NB4 (cell line): ENCODE measurements around the gene HEXD.
"Not testable (repeated sequence)": the region's sequence is repeated elsewhere in the genome, so short reads cannot be mapped to it uniquely, and the experiment has no call there.

Source experiments
- POLR2A ChIP-seq: IDR thresholded peaks from 2 replicates; pipeline ENCODE4 v1.6.1; 2011; ENCODE audit warnings: mild to moderate bottlenecking; ENCODE audit not compliant: insufficient read length; ENCODE audit errors: extremely low read depth
- TF ChIP-seq, protein P1 (sequence below): IDR thresholded peaks from one replicate; pipeline ENCODE4 v1.5.1; 2012; ENCODE audit warnings: low read depth, low read length
- TF ChIP-seq, protein P2 (sequence below): IDR thresholded peaks from 2 replicates; pipeline ENCODE4 v1.6.1; 2011; ENCODE audit warnings: low read depth, low read length

DNA sequence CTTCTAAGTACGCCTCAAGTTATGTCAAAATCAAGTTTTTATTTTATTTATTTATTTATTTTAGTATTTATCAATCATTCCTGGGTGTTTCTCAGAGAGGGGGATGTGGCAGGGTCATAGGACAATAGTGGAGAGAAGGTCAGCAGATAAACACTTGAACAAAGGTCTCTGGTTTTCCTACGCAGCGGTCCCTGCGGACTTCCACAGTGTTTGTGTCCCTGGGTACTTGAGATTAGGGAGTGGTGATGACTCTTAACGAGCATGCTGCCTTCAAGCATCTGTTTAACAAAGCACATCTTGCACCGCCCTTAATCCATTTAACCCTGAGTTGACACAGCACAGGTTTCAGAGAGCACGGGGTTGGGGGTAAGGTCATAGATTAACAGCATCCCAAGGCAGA, 35.0 kb downstream of the HEXD start:
- not testable (repeated sequence) for TF ChIP-seq POLR2A
- TF ChIP-seq, protein P1, sequence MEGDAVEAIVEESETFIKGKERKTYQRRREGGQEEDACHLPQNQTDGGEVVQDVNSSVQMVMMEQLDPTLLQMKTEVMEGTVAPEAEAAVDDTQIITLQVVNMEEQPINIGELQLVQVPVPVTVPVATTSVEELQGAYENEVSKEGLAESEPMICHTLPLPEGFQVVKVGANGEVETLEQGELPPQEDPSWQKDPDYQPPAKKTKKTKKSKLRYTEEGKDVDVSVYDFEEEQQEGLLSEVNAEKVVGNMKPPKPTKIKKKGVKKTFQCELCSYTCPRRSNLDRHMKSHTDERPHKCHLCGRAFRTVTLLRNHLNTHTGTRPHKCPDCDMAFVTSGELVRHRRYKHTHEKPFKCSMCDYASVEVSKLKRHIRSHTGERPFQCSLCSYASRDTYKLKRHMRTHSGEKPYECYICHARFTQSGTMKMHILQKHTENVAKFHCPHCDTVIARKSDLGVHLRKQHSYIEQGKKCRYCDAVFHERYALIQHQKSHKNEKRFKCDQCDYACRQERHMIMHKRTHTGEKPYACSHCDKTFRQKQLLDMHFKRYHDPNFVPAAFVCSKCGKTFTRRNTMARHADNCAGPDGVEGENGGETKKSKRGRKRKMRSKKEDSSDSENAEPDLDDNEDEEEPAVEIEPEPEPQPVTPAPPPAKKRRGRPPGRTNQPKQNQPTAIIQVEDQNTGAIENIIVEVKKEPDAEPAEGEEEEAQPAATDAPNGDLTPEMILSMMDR, result not testable (repeated sequence)
- TF ChIP-seq, protein P2, sequence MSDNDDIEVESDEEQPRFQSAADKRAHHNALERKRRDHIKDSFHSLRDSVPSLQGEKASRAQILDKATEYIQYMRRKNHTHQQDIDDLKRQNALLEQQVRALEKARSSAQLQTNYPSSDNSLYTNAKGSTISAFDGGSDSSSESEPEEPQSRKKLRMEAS, result not testable (repeated sequence)
